HepG2 (cell line): ENCODE measurements around the gene BLVRB. TPM values are rescaled to one million over a fixed set of nuclear protein-coding genes. Genes with fewer than 3 reads are reported as not detected.
A peak's percentile ranks its signal among the peaks of the same experiment; 100 is the strongest.

ENCODE experiments used
- CBFB ChIP-seq: sonication (generic); formaldehyde crosslinking; IDR thresholded peaks from 2 replicates; pipeline ENCODE4 v1.4.0; 2020; ENCODE audit warnings: missing genetic modification reagents
- CEBPZ ChIP-seq: IDR thresholded peaks from 2 replicates; pipeline ENCODE4 v1.6.1; 2012; ENCODE audit warnings: low read length, improper control_type of control experiment
- HINFP ChIP-seq: sonication (generic); formaldehyde crosslinking; IDR thresholded peaks from 2 replicates; pipeline ENCODE4 v1.4.0; 2020; ENCODE audit warnings: low read depth, mild to moderate bottlenecking, missing genetic modification reagents
- KDM3A ChIP-seq: IDR thresholded peaks from 2 replicates; pipeline ENCODE4 v1.6.1; 2018; ENCODE audit warnings: low read depth, missing compliant biosample characterization
- KDM6A ChIP-seq: IDR thresholded peaks from 2 replicates; pipeline ENCODE4 v1.6.1; 2016; ENCODE audit warnings: low read depth
- PHF5A ChIP-seq: IDR thresholded peaks from one replicate; pipeline ENCODE4 v1.6.1; 2018; ENCODE audit warnings: low read depth, missing genetic modification reagents; ENCODE audit not compliant: unreplicated experiment
- ZFYVE20 ChIP-seq: sonication (generic); formaldehyde crosslinking; IDR thresholded peaks from 2 replicates; pipeline ENCODE4 v1.8.0; 2023; ENCODE audit warnings: low read depth, mild to moderate bottlenecking, moderate library complexity, missing genetic modification reagents, borderline replicate concordance
- ZNF207 ChIP-seq: fragments of 450-650 bp; IDR thresholded peaks from 2 replicates; pipeline ENCODE4 v1.6.1; 2016; ENCODE audit warnings: antibody characterized with exemption, borderline replicate concordance
- ZNF337 ChIP-seq: sonication (generic); formaldehyde crosslinking; IDR thresholded peaks from 2 replicates; pipeline ENCODE4 v1.5.1; 2020; ENCODE audit warnings: missing genetic modification reagents, low read depth, mild to moderate bottlenecking, borderline replicate concordance
- ZSCAN21 ChIP-seq: sonication (generic); formaldehyde crosslinking; IDR thresholded peaks from 2 replicates; pipeline ENCODE4 v1.8.0; 2022; ENCODE audit warnings: mild to moderate bottlenecking, missing genetic modification reagents, moderate library complexity, borderline replicate concordance
- polyA plus RNA-seq, 8 experiments: library from polyadenylated mRNA; depleted of rRNA in 3 of 8; stranded (reverse) in 7 of 8; unstranded in 1 of 8; fragments of >200 nt; fragmentation: Illumina TruSeq in 4 of 8; extraction: Trizol in 4 of 8; gene quantifications; 2 replicates each; pipeline versions ENCODE4 v1.2.1 to v1.2.3, GENCODE V29; 2011 to 2016; ENCODE audit warnings: low read depth in 4 of 8, missing spikeins in 1 of 8, mixed read lengths in 1 of 8; ENCODE audit not compliant: insufficient read depth in 1 of 8
- total RNA-seq, 5 experiments: library from RNA; depleted of rRNA; stranded (reverse); fragments of >200 nt; fragmentation: Illumina TruSeq; extraction: Trizol; gene quantifications; 2 replicates each; pipeline ENCODE4 v1.2.3, GENCODE V29; 2016; ENCODE audit warnings: low read depth in 1 of 5
- TF ChIP-seq, protein P1 (sequence below): sonication (generic); formaldehyde crosslinking; IDR thresholded peaks from 2 replicates; pipeline ENCODE4 v1.4.0; 2020; ENCODE audit warnings: missing genetic modification reagents
- TF ChIP-seq, protein P2 (sequence below): sonication (generic); formaldehyde crosslinking; IDR thresholded peaks from 2 replicates; pipeline ENCODE4 v1.4.0; 2020; ENCODE audit warnings: missing genetic modification reagents, low read depth, mild to moderate bottlenecking, borderline replicate concordance
- TF ChIP-seq, protein P3 (sequence below): sonication (generic); formaldehyde crosslinking; conservative IDR thresholded peaks from 2 replicates; pipeline ENCODE4 v1.8.0; 2022; ENCODE audit warnings: mild to moderate bottlenecking, moderate library complexity, missing genetic modification reagents
- TF ChIP-seq, protein P4 (sequence below): sonication (generic); formaldehyde crosslinking; conservative IDR thresholded peaks from 2 replicates; pipeline ENCODE4 v1.4.0; 2020; ENCODE audit warnings: mild to moderate bottlenecking, missing genetic modification reagents, moderate library complexity

BLVRB gene
- total and polyA plus RNA-seq, 2 of the 13 experiments (the other 11 are each of a cell fraction or from before 2014, with no cell fraction given), result 25.9 to 51.4 TPM

DNA sequence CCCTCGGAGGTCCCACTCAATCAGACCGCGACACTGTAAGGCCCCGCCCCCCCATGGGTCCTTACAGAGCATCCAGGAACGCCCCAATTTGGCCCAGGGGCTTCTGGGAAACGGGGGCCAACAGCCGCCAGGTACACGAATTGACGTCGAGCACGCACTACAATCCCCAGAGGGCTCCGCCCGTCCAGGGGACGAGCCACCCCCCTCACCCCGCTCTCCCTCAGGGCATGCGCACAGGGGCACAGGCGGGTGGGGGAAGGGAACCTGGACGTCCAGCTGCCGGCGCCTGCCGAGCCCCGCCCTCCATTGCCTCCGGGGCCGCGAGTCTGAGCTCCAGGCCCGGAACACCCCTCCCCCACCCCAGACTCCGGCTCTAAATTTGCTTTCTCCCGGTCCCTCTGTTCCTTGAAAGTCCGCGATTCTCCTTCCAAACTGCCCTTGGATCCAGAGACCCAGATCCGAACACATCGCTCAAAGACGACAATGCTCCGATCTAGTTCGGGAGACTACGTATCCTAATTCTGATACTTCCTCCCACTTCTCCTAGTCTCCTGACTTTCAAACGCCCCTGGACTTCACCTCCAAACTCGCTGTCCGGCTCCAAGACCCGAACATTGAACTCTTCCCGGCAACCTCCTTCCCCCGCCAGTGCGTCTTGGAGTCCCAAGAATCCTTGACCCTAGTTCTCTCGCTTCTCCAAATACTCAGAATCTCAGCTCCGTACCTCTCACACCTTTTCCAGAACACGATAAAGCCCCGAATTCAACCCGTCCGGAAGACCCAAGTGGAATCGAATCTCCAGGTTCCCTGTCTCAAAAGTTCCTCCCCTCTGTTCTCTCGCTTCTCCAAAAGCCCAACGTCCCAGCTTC lies 22.2 kb downstream of the BLVRB start (continued):
- no peak for TF ChIP-seq HINFP (CRISPR knock-in tag)
- TF ChIP-seq ZNF207, result no peak
- TF ChIP-seq, protein P1, sequence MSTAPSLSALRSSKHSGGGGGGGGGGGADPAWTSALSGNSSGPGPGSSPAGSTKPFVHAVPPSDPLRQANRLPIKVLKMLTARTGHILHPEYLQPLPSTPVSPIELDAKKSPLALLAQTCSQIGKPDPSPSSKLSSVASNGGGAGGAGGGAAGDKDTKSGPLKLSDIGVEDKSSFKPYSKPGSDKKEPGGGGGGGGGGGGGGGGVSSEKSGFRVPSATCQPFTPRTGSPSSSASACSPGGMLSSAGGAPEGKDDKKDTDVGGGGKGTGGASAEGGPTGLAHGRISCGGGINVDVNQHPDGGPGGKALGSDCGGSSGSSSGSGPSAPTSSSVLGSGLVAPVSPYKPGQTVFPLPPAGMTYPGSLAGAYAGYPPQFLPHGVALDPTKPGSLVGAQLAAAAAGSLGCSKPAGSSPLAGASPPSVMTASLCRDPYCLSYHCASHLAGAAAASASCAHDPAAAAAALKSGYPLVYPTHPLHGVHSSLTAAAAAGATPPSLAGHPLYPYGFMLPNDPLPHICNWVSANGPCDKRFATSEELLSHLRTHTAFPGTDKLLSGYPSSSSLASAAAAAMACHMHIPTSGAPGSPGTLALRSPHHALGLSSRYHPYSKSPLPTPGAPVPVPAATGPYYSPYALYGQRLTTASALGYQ (CRISPR knock-in tag), result no peak
- no peak for TF ChIP-seq PHF5A (CRISPR knock-in tag)
- TF ChIP-seq, protein P2, sequence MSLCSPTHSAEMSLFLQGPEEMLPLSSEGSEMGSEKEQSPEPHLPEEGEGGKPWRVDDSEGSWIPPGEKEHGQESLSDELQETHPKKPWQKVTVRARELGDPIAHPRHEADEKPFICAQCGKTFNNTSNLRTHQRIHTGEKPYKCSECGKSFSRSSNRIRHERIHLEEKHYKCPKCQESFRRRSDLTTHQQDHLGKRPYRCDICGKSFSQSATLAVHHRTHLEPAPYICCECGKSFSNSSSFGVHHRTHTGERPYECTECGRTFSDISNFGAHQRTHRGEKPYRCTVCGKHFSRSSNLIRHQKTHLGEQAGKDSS, result no peak
- TF ChIP-seq, protein P3, sequence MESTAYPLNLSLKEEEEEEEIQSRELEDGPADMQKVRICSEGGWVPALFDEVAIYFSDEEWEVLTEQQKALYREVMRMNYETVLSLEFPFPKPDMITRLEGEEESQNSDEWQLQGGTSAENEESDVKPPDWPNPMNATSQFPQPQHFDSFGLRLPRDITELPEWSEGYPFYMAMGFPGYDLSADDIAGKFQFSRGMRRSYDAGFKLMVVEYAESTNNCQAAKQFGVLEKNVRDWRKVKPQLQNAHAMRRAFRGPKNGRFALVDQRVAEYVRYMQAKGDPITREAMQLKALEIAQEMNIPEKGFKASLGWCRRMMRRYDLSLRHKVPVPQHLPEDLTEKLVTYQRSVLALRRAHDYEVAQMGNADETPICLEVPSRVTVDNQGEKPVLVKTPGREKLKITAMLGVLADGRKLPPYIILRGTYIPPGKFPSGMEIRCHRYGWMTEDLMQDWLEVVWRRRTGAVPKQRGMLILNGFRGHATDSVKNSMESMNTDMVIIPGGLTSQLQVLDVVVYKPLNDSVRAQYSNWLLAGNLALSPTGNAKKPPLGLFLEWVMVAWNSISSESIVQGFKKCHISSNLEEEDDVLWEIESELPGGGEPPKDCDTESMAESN (CRISPR knock-in tag), result no peak; the same call in 1 of the 2 replicates
- TF ChIP-seq KDM3A (CRISPR knock-in tag), result no peak; the same call in 1 of the 2 replicates
- TF ChIP-seq KDM6A, result no peak
- TF ChIP-seq CEBPZ, result no peak
- TF ChIP-seq, protein P4, sequence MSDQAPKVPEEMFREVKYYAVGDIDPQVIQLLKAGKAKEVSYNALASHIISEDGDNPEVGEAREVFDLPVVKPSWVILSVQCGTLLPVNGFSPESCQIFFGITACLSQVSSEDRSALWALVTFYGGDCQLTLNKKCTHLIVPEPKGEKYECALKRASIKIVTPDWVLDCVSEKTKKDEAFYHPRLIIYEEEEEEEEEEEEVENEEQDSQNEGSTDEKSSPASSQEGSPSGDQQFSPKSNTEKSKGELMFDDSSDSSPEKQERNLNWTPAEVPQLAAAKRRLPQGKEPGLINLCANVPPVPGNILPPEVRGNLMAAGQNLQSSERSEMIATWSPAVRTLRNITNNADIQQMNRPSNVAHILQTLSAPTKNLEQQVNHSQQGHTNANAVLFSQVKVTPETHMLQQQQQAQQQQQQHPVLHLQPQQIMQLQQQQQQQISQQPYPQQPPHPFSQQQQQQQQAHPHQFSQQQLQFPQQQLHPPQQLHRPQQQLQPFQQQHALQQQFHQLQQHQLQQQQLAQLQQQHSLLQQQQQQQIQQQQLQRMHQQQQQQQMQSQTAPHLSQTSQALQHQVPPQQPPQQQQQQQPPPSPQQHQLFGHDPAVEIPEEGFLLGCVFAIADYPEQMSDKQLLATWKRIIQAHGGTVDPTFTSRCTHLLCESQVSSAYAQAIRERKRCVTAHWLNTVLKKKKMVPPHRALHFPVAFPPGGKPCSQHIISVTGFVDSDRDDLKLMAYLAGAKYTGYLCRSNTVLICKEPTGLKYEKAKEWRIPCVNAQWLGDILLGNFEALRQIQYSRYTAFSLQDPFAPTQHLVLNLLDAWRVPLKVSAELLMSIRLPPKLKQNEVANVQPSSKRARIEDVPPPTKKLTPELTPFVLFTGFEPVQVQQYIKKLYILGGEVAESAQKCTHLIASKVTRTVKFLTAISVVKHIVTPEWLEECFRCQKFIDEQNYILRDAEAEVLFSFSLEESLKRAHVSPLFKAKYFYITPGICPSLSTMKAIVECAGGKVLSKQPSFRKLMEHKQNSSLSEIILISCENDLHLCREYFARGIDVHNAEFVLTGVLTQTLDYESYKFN, result peak; percentile 50
- TF ChIP-seq ZFYVE20 (CRISPR knock-in tag), result no peak
- TF ChIP-seq ZSCAN21, result no peak
- TF ChIP-seq CBFB (CRISPR knock-in tag), result no peak; the same call in 1 of the 2 replicates
- no peak for TF ChIP-seq ZNF337 (CRISPR knock-in tag)
